Skin epidermis (tissue), 12 donors: ENCODE data around the gene MAD2L1.

ENCODE experiments used
- H3K27ac ChIP-seq, 21 experiments: fragments of 200-600 bp; sonication (generic) in 11 of 21; one replicate each; pipeline ENCODE4 v1.5.0; 2020; ENCODE audit warnings: mild to moderate bottlenecking in 3 of 21, inconsistent platforms in 2 of 21, moderate library complexity in 2 of 21
- H3K4me3 ChIP-seq, 7 experiments: fragments of 200-600 bp; sonication (generic) in 2 of 7; one replicate each; pipeline ENCODE4 v1.5.0; 2020; ENCODE audit warnings: inconsistent platforms in 2 of 7, mild to moderate bottlenecking in 2 of 7, moderate library complexity in 1 of 7

The MAD2L1 gene

DNA sequence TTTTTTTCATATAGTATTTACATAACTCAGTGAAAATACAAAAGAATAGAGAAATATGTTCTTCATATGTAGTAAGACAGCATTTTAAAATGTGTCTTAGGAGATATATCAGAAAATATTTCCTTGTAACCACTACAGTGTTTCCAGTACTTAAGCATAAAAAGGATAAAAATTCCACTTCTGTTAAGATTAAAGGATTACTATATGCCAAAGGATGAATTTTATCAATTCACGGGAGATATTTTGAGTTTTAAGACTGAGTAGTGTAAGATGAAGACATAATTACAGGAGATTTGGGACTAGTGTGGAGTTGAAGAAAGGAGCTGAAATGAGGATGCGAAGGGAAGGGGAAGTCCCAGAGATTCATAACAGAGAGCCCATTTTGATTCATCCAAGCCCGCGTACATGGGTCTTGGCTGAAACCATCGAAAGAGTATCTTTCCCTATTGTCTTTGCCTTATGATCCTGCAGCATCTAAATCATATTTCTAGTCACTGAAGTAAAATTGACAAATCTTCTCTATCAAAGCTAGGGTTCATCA is 58.7 kb downstream of the MAD2L1 start:
- Histone ChIP-seq H3K27ac (no peak overlapping the region), H3K4me3 (no peak overlapping the region)

DNA sequence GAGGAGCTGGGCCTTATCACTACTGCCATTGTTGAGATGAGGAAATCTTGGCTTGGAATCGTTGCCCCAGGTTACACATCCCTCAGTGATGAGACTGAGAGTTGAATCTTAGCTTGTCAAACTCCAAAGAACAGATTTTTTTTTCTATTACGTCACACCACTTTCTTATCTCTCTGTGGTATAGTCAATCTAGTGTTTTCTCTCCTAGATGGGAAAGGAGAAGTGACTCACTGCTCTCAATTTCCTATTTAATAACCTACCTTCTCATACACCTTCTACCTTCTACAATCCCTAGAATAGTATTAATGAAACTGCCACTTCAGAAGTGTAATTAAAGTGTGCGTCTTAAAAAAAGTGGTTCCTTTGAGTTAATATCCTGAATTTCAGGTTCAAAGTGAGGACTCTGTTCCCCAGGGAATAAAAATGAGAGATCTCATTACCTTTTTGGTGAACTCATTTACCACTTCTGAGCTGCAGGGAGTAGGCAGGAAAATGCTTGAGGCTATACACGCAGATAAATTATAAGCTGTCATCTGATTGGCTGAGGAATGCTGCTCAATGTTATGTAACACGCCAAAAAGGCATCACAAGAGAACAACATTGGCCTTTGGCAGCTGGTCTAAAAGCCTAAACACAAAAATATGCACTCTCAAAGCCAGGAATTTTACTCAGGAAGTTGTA is 59.3 kb downstream of the MAD2L1 start:
- Histone ChIP-seq H3K27ac (no peak overlapping the region), H3K4me3 (no peak overlapping the region)
